ENCODE results near the gene MAJIN. TPM values are rescaled to one million over a fixed set of nuclear protein-coding genes. Genes with fewer than 3 reads are reported as not detected.
"Not testable (repeated sequence)": the region's sequence is repeated elsewhere in the genome, so short reads cannot be mapped to it uniquely, and the experiment has no call there.

Gene MAJIN
- total RNA-seq, 1 donor from 2014 or later = not detected

DNA sequence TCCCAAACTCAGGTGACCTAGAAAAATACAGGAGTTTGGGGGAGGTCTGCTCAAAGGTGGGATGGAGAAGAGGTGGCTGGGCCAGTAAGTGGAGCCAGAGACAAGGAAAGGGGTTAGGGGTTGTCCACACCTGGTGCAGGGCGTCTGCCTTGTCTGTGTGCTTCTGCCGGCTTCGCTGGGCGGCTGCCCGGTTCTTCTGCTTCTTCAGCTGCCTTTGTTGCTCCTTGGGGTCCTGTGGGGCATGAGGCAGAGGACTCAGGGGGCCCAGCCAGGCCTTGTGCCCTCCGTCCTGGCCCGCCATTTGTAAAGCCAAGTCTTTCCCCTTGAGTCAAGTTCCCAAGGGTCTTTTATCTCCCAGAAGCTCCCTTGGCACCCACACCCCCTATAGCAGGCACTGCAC is 22.4 kb upstream of the MAJIN start:
- DNase-seq (ENCODE audit: low spot score) = no peak

DNA sequence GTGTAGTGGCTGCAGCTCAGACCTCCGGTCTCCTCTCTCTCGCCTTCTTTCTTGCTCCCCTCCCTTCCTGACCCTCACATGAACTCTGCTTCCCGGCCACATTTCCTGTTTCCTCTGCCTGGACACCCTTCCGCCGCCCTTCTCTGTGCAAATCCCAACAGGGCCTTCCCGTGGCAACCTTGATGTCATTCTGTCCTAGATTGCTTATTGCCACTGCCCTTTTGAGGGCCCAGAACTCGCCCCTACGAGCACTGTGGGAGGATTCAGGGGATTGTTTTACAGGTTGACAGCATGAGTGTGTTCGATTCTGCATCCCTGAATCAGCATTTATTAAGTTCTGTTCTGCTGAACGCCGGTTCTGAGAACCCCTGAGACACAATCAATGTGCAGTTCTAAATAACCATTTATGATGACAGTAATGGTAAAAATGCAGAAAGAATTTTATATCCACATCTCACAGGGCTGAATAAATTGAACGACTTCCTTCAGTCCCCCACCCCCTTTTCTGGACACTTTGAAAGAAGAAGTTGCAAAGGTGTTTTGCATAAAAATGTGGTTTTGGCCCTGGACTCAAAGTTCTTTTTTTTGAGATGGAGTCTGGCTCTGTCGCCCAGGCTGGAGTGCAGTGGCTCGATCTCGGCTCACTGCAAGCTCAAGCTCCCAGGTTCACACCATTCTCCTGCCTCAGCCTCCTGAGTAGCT is 18.5 kb upstream of the MAJIN start:
- no peak for DNase-seq (ENCODE audit: low spot score)

DNA sequence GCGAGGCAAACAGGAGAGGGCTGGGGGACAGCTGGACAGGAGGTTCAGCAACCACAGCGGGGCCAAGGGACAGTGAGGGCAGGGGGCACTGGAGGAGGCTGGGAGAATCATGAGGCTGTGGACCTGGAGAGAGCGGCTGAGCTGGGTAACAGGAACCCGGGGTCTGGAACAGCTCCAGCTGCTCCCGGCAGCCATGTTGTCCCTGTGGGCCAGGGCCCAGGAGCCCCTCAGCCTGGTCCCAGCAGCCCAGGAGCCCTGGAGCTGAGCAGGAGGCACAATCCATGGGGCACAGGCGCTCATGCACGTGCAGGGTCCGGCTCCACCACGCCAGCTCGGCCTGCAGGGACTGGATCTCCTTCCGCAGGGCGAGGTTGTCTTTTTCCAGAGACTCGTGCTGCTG is 17.5 kb upstream of the MAJIN start:
- no peak for DNase-seq (ENCODE audit: low spot score)

DNA sequence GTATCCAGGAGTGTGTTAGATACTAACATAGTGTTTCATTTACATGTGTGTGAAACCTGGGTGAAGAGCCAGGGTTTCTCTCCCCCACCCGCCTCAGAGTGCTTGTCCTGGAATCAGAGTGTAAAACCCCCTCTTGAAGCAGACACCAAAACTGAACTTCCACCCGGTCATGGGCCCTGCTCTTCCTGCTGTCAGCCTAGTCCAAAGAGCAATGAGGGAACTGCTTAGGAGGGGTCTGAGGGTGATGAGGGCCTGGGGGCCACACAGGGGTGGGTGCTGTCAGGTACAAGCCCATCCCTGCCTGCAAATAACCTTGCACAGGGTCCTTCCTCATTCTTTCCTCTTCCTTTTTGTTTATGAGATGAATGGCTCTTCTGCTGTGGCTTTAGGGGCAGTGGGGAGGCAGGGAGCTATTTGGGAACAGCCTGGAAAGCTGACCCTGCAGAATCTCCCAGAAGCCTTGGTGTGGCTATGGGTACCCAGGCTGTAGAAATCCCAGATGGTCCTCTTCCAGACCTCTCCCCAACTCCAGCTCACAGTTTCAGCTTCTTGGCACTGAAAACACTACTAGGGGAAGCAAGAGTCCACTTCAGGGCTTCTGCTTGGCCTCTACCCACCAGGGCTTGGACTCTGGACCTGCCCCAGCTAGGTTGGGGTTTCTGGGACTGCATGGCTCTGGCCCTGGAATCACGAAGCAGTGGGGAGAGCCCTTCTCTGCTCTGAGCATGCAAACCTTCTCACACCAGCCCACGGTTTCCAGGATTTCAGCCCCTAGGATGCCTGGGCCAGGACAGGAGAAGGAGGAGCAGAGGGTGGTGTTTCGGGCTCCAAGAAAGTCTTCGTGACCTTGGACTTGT is 16.3 kb upstream of the MAJIN start:
- no peak for DNase-seq (ENCODE audit: low spot score)

DNA sequence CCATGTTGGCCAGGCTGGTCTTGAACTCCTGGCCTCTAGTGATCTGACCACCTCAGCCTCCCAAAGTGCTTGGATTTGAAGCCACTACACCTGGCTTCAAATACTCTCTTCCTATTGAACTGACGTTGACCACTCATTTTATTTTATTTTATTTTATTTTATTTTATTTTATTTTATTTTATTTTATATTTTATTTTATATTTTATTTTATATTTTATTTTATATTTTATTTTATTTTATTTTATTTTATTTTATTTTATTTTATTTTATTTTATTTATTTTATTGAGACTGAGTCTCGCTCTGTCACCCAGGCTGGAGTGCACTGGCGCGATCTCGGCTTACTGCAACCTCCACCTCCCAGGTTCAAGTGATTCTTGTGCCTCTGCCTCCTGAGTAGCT is 11.4 kb upstream of the MAJIN start:
- DNase-seq (ENCODE audit: low spot score) = not testable (repeated sequence)

DNA sequence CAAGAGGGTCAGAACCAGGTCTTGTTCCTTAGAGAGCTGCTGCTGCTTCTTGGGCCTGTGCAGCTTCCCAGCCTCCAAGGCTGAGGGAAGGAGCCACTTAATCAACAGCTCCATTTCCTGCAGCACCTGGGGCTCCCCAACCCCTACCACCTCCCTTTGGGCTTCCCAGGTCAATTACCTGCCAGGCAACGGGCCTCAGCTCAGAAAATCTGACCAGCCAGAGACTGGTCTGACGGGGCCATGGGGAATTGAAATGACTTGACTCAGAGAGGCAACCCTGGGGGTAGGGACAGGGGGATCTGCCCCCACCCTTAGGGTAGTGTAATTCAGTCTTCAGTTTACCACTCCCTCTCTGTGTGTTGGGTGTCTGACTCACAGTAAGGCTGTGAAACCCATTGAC is 4.7 kb upstream of the MAJIN start:
- DNase-seq (ENCODE audit: low spot score) = no peak

DNA sequence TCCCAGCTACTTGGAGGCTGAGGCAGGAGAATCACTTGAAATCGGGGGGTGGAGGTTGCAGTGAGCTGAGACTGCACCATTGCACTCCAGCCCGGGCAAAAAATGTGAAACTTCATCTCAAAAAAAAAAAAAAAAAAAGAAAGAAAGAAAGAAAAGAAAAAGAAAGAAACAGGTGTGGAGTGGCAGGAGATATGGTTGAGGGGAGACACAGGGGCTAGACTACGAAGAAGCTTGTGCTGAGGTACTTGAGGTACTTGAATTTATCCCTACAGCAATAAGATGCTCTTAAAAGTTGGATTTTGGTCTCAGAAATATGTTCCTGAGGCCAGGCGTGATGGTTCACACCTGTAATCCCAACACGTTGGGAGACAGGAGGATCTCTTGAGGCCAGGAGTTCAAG is 2.2 kb upstream of the MAJIN start:
- DNase-seq (ENCODE audit: low spot score) = no peak

DNA sequence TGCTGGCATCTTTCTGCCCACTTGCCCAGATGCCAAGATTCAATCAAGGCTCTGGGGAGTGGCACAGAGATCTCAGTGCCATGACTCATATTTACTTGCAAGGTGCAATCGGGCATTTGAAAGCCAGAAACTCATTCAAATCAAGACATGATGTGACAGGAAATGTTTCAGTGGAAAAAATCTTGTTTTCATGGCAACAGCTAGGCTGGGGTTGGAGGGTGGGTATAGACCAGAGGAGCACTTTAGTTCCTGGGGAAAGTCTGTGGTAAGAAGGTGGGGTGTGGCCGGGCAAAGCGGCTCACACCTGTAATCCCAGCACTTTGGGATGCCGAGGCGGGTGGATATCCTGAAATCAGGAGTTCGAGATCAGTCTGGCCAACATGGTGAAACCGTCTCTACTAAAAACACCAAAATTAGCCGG is 1.2 kb downstream of the MAJIN start:
- peak; percentile 67 for DNase-seq (ENCODE audit: low spot score)

DNA sequence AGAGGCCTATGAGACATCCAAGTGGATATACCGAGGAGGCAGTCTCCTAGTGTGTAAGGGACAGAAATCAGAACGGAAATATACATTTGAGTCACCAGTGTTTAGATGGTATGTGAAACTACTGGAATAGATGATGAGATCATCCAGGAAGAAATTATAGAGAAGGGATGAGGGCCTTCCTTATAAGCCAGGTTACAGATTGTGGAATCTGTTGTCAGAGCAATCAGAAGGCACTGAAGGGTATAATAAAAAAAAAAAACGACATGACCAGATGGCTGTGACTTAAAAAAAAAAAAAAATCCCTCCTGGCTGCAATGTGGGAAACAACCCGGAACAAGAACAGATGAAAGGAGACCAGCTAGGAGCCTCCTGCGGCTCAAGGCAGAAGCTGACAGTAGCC is 2.7 kb downstream of the MAJIN start:
- no peak for DNase-seq (ENCODE audit: low spot score)

DNA sequence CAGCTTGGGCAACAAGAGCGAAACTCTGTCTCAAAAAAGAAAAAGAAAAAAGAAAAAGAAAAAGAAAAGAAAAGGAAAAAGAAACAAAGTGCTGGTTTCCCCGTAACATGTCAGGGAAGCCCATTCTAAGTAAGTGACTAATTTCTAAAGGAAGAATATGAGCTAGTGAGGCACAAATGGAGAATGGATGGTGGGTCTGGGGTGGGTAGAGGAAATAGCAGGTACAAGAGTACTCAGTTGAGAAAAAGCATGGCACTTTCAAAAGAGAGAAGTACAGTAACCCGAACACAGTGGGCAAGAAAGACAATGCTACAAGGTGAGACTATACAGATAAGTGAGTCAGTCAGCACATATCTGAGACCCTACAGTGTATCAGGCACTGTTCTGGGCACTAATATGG is 4.5 kb downstream of the MAJIN start:
- DNase-seq (ENCODE audit: low spot score) = no peak

DNA sequence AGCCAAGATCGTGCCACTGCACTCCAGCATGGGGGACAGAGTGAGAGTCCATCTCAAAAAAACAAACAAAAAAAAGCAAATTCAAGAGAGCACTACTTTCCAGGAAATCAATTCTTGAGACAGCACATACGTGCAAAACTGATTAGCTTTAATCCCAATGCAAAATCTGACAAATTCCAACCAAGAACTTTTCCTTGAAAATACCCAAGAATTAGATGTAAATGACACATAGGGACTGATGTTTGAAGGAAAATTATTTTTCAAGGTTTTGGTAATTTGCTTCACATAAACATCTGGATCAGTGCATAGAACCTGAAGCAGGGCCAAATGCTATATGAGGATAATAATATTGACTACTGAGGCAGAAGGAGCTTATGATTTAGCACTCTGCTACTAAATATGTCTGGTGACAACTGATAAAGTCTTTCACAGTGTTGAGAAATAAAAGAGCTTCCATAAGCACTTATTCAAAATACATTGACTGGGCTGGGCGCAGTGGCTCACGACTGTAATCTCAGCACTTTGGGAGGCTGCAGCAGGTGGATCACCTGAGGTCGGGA is 8.8 kb downstream of the MAJIN start:
- DNase-seq (ENCODE audit: low spot score) = no peak

DNA sequence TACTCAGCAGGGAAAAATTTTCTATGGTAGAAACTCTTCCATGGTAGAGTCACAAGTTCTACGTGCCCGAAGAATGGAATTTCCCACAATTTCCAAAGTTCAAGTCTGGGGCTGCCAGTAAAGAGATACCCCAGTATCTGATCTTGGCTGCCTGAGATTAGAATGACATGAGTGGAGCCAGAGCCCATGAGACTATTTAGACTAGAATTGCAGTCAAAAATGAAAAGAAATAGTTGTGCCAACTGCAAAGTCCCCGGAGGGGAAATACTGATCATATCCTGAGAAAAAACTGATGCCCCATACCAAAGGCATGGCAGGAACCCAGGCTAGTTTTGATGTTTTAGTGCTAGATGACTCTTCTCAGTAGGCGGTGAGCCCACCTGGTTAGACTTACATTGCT is 11.2 kb downstream of the MAJIN start:
- no peak for DNase-seq (ENCODE audit: low spot score)

DNA sequence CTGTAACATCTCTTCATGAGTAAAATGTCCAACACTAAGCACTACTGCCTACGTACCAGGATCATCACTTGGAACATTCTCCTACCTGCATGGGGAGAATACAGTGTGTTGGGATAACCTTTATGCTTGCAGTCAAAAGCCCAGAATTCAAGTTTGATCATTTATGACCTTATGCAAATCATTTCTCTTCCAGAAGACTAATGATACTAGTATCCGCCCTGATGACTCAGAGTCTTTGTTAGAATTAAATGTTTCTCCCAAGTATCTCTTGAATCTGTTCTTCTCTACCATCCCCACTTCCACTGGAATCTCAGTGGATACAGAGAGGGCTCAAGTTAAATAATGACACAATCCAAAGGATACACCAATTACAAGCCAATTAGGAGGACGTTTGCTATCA is 12.4 kb downstream of the MAJIN start:
- no peak for DNase-seq (ENCODE audit: low spot score)

DNA sequence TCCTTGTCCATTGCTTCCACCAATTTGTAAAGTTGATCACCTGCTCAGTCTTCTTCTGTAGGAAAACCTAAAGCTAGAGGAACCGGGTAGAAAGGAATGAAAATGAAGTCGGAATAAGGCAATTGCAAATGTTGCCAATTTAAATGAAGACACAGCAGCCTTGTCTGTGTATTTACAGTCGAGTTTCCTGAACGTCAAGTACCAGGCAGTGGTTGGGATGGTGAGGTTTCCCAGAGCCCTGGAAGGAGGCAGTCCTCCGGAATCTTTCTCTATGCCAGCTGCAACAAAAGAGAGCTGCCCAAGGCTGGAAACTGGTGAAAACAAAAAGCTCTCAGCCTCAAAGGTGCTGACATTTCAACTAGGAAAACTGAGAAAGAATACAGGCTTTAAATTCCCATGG is 17.7 kb downstream of the MAJIN start:
- DNase-seq (ENCODE audit: low spot score) = no peak

DNA sequence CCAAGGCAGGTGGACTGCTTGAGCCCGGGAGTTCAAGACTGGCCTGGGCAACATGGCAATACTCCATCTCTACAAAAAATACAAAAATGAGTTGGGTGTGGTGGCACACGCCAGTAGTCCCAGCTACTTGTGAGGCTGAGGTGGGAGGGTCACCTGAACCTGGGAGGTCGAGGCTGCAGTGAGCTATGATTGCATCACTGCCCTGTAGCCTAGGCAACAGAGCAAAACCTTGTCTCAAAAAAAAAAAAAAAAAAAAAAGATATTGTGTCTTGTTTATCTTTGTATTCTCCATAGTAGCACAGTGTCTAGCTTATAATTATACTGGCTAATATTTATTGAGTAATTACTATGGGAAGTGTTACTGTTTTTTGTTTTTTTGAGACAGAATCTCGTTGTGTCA is 20.4 kb downstream of the MAJIN start:
- no peak for DNase-seq (ENCODE audit: low spot score)

DNA sequence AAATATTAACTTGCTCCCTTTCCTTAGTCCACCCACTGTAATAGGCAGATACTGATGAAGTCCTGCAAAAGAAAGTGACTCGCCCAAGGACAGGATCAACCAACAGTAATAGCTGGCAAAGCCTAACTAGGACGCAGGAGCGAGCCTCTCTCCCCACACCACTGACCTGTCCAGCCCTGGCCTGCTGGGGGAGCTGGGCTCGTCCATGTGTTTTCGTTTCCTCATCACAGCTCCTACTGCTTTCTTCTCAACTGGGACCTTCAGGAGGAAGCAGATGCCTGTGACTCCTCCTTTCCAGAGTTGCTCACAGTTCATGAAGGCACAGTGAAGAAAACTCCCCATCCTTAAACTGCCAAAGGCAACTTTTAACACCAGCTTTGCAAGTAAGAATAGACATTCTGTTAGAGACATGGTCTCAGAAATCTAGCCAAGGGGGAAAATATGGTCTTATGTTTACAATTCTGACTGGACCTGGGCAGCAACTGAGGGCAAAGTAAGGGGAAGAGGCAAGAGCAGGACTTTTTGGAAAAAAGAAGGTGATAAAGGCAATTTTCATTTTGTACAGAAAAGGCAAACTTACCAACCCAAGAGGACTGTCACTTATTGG is 24.6 kb downstream of the MAJIN start:
- no peak for DNase-seq (ENCODE audit: low spot score)

DNA sequence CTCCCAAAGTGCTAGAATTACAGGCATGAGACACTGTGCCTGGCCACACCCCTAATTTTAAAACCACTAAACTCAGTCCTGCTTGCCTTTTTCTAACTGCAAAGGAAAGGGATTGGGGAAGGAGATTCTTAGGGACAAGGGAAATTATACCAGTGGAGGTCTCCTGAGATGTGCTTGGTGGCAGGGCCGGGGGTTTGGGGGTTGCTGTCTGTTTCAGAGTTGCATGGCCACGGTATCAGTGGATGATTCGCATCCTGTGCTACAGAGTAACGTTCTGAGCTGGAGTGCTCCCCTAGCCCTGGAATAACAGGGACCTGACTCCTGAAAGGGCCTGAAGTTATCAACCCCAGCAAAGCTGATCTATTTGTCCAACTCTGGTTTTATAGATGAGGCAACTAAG is 35.4 kb downstream of the MAJIN start:
- DNase-seq (ENCODE audit: low spot score) = no peak

DNA sequence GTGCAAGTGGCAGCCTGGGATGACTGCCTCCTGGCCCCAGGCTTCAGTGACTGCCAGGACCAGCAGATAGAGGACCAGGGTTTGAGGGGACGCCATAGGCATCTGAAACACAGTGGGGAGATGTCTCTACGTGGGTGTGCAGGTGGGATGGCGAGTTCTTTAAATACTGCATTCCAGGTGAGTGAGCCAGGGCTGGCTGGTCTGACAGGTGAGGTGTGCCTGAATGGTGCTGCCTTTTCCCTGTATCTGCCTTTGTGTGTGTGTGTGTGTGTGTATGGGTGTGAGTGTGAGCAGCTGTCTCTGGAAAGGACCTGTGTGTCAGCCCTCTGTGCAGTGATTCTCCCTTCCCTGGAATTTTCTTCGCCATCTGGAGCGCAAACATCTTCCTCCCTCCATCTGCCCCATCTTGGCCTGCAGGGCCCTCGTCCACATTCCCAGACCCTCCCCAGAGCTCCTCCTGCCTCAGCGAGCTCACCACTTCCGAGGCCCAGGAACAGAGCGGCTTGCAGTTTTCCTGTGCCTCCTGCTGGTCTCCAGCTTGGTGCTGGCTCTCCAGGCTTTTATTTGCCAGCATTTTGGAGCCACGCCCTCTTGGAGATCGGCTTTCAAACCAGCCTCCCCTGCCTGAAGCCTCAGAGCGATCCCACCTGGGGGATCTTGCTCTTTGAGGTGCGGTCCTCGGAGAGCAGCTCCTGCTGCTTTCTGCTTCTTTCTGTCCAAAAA is 36.4 kb downstream of the MAJIN start, which contains the start of gene GPHA2:
TSS of gene GPHA2 (minus strand) at position 535 of the 723 bp plus-strand sequence. CDS start at position 102, 433 bp downstream.
- DNase-seq (ENCODE audit: low spot score) = no peak

DNA sequence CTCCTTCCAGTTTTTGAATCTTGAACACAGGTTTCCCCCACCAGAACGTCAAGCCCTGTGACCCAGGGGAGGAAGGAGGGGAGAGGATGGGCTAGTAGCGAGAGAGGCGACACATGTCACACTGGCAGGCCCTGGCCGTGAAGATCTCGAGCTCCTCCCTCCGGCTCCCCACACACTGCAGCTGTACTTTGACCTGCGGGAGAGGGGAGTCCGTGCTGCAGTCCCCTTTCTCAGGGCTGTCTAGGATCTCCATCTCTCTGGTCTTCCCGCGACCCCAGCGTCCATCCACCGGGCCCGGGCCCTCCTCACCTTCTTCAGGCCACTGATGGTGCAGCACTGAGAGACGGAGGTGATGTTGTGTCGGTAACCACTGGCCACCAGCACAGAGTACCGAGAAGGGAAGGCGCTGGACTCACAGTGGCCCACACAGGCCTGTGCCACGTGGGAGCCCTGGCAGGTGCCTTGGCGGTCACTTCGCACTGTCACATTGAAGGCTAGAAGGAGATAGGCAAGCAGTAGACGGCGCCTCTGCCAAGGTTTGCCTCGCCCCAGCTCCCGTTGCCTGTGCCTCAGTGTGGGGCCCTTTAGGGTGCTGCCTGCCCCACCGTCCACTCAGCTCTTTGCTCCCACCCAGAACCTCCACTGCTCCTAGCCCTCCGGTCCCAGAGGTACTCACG is 37.1 kb downstream of the MAJIN start:
- DNase-seq (ENCODE audit: low spot score) = no peak

DNA sequence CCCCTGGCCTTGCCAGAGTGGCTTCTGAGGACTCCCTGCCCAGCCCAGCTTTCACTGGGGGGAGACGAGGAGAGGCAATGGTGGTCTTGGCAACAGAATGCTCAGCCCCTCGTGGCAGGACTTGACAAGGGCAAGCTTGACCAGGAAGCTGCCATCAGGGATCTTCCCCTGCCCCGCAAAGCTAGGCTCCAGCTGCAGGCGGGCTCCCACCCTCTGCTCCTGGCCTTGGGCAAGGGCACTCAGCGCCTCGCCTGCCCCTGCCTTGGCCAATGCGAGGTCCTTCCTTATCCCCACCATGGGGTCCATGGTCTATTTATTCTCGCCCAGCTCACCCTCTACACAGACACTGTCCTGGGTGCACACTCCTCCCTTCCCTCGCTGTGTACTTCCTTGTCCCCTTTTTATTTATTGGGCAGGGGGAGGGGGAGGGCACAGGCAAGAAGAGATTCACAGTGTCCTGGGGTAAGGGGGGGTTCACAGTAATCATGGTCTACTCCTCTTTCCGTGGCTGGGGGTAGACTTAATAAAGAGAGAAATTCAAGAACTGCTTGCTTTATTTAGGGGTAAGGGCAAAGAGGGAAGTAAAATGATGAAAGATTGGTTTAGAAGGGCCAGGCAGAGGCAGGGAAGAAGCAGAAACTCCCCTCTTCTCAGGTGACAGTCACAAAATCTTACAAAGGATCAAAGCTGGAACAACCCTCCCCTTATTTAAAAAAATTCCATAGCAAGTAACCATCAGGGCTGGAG is 37.8 kb downstream of the MAJIN start:
- DNase-seq (ENCODE audit: low spot score) = no peak
